DMS114 treated with DMSO at 0.1 percent for 48 hours (cell line): Measurements from ENCODE around the gene TXK.

ENCODE experiments used
- DNase-seq: peaks from one replicate; lab custom pipeline; 2025; ENCODE audit not compliant: unreplicated experiment; lab: John Stamatoyannopoulos, UW

The TXK gene

GRCh38 chr4:48064349-48064748, 69.7 kb downstream of the TXK start:
- DNase-seq: no peak

- no peak for DNase-seq
Observed at GRCh38 chr4:48058617-48059530, 75.2 kb downstream of the TXK start.

GRCh38 chr4:48051078-48051477, 83.0 kb downstream of the TXK start:
- no peak for DNase-seq

- DNase-seq: no peak
Observed at GRCh38 chr4:48049483-48049882, 84.6 kb downstream of the TXK start.

- no peak for DNase-seq
Observed at GRCh38 chr4:48047896-48048295, 86.2 kb downstream of the TXK start.

GRCh38 chr4:48047421-48047844, 86.6 kb downstream of the TXK start:
- no peak for DNase-seq

GRCh38 chr4:48046059-48046458, 88.0 kb downstream of the TXK start:
- DNase-seq: no peak

- no peak for DNase-seq
Observed at GRCh38 chr4:48044298-48044697, 89.8 kb downstream of the TXK start.

GRCh38 chr4:48043504-48043903, 90.5 kb downstream of the TXK start:
- DNase-seq: no peak

GRCh38 chr4:48042979-48043461, 91.0 kb downstream of the TXK start:
- DNase-seq: no peak

GRCh38 chr4:48041535-48042137, 92.4 kb downstream of the TXK start:
- no peak for DNase-seq

- DNase-seq: no peak
Observed at GRCh38 chr4:48039561-48039960, 94.5 kb downstream of the TXK start.

GRCh38 chr4:48038666-48039065, 95.4 kb downstream of the TXK start:
- no peak for DNase-seq

GRCh38 chr4:48037117-48037462, 97.0 kb downstream of the TXK start:
- DNase-seq: no peak

- DNase-seq: no peak
Observed at GRCh38 chr4:48035952-48036351, 98.1 kb downstream of the TXK start.

GRCh38 chr4:48033825-48034413, 100.1 kb downstream of the TXK start:
- DNase-seq: no peak

GRCh38 chr4:48033412-48033811, 100.6 kb downstream of the TXK start:
- no peak for DNase-seq

- DNase-seq: no peak
Observed at GRCh38 chr4:48032721-48033120, 101.3 kb downstream of the TXK start.

GRCh38 chr4:48031802-48032525, 102.1 kb downstream of the TXK start:
- DNase-seq: no peak

- no peak for DNase-seq
Observed at GRCh38 chr4:48030470-48030869, 103.6 kb downstream of the TXK start.

GRCh38 chr4:48028696-48029095, 105.4 kb downstream of the TXK start:
- no peak for DNase-seq
